HG03571 (cell line): ENCODE measurements around the gene OLFML1.
A peak's percentile ranks its signal among the peaks of the same experiment; 100 is the strongest.

Source experiments
- ATAC-seq: cut with Tn5 transposase; IDR thresholded peaks from one replicate; pipeline ENCODE4 v1.9.1; 2021; ENCODE audit not compliant: unreplicated experiment

OLFML1 gene

DNA sequence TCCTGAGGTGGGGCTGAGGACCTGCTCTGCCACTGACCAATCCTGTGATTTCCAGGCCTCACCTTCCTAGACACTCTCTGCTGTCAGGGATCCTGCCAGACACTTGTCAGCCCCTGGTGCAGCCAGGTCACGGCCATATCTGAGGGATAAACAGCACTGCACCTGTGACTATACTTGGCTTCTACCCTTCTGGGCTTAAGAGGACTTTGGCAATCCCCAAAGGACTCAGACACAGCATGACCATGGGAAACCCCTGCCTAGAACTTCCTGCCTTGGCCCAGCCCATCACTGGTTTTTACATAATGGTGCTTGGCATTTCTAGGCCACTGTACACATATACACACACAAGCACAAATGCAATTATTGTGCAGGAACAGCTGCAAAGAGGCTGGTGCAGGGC, 11.6 kb upstream of the OLFML1 start:
- ATAC-seq, result peak; percentile 85

DNA sequence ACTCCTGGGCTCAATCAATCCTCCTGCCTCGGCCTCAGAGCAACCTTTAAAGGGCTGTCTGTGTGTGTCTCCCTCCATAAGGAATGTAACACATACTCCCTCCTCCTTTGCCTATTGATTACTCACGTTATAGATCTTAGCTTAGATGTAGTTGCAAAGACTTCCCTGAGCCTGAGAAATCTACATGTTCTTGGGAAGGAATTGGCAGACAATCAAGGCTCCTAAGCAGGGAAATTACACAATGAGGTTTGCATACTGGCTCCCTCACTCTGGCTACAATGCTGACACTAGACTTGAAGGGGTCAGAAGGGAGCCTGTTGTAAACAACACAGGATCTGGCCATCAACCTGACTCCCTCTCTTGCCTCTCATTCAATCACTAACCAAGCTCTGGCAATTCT, 5.2 kb upstream of the OLFML1 start:
- ATAC-seq, result no peak

DNA sequence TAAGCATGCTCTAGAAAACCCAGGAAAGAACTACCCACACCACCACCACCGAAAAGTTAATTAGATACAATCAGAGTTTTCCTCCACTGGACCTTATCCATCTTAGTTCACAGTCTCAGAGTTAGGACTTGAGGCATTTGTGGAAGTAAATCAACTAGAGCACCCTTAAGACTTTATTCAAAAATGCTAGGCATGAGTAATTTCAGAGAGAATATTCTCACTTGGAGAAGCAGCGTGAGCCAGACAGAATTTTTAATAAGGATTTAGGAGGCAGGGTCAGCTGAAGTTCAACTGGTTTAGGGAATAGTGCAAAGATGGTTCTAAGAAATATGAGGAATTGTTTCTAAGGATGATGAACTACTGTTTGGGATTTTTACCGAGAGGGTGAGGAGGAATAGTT, 1.2 kb upstream of the OLFML1 start:
- ATAC-seq, result no peak

DNA sequence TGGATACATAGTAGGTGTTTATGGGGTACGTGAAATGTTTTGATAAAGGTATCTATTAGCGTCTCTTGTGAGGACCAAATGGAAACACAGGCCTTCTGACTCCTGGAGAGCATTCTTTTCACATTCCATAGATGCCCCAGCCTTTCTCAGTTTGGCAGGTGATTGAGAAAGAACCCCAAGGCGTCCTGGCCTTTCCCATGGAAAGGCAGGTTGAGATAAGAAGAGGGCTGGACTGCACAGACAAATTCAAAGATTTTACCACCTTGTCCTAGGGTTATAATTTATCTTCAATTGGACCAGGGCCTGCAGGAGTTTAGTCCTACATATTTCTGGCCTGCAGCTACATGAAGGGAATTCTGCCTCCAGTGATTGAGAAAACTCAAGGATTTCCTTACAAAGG, 661 bp upstream of the OLFML1 start:
- no peak for ATAC-seq

DNA sequence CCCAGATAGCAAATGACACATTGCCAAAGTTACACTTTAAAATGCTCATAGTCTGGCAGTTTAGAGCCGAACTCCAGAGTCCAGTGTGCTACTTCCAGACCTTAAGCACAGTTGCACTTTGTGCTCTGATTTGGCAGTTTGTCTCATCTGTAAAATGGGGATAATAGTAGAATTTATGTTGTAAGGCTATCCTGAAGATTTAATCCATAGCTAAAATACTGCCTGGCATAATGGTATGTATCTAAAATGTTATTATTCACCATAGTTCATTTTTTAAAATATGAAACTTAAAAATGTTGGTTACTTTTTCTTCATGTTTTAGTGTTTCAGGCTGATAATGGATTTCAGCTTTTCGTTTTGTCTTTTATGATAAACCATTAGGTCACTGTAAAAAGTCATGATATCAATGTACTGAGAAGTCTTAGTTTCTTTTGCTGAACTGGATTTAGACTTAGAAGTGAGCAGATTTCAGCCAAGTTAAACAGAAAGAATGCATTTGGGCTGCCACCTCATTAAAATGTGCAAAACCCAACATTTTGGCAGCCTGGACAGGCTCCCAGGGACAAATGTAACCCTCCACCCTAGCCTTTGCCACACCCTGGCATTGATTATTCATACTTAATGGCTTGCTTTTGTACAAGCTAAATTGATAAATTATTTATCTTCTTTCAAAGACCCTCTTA, 933 bp downstream of the OLFML1 start:
- no peak for ATAC-seq

DNA sequence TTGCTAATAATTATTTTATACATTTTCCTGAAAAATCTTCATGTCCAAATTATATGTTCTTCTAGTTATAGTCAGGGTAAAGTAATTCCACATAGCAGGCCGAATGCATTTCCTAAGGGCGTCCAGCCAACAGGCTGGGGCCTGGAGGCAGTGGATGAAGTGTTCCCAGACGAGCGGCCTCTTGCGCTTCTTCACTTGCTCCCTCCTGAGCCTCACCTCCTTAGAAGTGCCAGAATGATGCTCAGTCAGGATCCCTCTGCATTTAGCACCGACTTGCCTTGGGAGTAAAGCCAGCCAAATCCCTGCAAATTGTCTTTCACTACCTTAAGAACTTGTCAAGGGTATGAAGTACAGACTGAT, 1.5 kb downstream of the OLFML1 start:
- no peak for ATAC-seq

DNA sequence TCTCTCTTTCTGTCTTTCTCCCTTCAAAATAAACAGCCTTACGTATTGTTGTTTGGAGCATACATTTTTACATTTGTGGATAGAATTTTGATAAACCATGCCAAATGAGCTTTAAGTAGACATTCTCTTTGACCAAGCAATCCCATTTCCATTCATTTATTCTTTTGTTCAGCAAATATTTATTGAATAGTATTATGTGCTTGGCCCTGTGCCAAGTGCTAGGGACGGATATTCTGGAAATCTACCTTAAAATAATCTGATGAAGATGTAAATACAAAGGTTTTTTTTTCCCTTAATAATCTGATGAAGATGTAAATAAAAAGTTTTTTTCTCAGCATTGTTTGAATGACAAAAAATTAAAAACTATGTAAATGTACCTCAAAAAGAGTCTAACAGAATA, 2.1 kb downstream of the OLFML1 start:
- ATAC-seq, result no peak

DNA sequence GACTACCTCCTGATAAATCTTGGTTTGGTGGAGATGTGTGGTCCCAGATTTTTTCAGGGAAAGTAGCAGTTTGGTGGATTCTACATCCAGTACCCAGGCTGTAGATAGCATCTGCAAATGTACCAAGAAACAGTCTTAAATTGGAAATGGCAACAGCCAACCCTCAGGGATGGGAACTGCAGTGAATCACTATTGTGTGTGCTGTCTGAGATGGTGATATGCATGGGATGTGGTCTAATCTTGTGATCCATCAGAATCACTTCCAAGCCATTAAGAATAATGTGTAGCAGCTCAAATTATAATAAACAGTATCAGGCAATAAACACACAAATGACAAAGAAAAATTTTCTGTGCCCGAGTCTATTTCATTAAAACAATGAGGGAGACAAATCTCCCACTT, 3.4 kb downstream of the OLFML1 start:
- ATAC-seq, result no peak

DNA sequence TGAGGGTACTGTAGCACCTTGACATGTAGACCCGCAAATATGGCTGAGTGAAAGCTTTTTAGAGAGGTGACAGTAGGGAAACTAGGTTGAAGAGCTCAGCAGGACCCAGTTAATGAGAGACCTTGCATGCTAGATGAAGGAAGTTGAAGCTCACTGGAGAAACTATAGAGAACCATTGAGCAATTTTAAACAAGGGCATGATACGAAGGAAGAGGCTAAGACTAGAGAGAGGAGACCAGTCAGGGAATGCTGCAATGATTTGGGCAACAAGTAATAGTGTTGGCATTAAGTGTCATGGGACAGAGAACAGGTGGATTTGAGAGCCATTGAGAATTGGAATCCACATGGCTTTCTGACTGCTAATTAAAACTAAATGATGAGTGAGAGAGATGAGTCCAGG, 4.1 kb downstream of the OLFML1 start:
- ATAC-seq, result no peak

DNA sequence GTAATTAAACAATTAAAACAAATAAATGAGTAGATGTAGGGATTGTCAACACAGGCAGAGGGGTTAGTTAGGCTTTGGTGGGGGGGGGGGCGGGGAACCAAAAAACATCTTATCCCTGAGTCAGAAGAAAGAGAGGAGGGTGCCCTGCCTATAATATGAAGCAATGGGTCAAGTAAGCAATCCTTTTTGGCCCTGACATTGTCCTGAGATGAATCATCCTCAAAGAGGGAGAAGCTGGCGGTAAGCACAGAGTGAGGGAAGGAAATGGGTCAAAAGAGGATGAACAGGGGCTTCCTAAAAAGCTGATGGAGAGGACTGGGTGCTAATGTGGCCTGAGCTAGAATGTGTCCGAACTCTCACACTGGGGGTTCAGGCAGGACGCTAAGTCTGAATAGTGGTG, 4.7 kb downstream of the OLFML1 start:
- no peak for ATAC-seq

DNA sequence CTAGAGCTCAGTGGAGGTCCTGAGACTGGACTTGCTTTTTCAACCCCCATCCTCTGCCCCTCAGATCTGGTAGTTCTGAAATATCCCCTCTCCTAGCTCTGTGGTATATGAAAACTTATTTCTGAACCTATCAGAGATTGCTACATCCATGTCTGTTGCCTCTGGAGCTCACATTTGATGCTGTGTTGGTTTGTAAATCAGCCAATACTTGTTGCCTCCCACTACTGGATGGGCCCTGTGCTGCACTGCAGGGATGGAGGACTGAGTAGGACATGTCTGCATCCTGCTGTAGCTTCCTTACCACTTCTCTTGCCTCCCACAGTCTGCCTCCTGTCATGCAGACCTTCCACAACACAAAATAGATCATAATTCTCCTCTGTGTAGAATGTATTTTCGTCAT, 5.2 kb downstream of the OLFML1 start:
- ATAC-seq, result no peak

DNA sequence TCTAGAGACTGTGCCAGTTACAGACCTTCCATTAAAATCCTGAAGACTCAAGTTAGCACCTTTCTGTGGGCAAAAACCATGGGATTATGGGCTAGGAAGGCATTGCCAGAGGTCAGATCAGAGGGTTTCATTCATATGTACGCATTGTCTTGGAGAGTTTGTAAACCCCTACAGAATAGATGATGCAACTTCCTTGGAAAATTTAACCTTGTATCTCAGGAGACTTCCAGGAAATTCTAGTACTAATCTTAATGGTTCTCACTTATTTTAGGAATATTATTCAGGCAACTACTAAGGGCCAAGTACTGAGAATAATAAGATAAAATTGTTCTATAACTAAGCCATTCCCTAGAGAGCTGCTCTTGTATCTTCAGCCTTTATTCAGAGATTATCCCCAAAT, 6.9 kb downstream of the OLFML1 start:
- no peak for ATAC-seq

DNA sequence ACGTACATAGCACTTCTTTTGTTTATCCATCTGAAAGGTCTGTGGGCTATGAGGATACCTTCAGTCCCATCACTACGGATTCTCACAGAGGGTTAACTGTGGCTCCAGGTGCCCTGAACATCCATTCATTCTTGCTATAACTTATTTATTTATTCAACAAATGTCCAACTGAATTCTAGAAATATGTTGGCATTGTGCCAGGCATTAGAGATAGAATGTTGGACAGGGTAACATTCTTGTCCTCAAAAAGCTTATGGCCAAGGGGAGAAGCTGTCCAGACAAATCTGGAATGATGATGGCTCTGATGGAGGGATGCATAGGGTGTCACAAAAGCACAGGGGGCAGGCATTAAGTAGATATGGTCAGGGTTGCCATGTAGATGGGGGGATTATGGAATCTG, 8.4 kb downstream of the OLFML1 start:
- no peak for ATAC-seq

DNA sequence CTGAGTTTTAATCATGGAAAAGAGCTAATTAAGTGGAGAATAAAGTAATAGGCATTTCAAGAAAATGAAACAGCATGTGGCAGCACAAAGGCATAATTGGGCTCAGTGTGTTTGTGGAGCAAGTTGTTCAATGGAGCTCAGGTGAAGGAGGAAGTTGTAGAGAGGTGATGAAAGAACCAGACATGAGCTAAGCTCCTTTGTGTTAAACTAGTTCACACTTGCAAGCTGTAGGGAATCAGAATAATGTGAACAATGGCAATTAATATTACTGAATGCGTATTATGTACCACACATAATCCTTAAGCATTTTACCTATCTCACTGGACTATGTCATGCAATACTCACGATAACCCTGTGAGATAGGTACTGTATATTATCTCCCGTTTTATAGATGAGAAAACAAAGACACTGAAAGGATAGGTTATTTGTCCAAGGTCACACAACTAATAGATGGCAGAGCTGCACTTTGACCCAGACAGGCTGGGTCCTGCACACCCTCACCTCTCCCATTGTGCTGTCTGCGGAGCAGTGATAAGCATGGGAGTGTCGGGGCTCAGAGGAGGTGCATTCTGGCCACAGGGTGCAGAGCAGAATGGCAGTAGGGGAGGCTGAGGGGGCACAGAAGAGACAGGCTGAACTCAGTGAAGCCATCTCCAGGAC, 8.9 kb downstream of the OLFML1 start:
- ATAC-seq, result no peak

DNA sequence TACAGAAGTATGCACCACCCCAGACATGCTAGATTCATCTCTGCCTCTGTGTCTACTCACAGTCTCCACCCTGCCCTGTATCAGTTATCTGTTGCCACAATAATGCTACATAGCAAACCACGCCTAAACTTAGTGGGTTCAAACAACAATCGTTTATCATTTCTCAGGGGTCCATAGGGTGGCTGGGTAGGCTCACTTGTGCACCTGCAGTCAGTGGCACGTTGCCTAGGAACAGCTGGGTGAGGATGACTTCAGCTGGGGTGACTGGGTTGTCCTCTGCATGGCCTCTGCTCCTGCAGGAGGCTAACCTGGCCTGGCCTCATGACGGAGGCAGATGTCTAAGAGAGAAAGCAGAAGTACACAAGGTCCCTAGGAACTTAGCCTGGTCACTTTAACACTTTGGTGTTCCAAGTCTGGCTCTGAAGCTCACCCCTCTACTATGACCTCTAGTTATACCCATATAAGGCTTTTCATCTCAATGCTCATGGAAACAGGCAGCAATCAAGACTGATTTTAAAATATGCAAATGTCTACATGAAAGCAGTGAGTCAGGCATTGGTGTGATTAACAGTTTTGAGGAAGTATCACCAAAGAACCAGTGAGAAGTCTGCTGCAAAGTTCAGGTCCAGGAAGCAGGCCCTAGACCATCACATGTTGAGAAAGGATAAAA, 10.7 kb downstream of the OLFML1 start:
- ATAC-seq, result peak; percentile 92

DNA sequence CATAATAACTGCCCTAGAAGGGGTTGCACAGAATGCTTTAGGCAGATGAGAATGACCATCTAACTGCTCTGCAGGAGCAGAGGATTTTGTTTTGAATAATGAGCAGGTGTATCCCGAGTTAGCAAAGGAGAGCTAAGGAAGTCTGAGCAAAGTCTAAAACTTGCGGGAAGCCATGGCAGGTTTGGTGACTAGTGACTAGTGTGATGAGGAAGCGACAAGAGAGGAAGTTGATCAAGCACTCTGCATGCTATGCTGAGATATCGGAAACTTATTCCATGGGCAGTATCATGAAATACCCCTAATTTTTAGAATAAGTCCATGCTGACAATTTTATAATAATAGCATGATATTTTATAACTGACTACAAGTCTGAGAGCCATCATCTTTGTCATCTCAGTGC, 12.9 kb downstream of the OLFML1 start:
- no peak for ATAC-seq

DNA sequence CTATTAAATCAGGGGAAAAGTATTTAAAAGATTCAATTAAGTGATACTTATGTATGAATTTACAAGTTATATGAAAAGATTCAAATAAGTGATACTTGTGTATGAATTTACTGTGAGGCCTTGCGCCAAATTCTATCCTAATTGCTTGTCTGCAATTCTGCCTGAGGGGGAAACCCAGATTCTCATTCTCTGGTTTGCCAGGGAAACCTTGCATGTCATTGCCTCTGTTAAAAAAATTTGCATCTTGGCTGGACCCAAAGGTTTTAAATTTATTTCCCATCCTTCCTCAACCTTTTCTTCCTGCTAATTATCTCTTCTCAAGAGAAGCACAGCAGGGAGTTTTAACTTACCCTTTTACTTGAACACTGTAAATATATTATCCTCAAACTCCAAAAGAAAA, 13.8 kb downstream of the OLFML1 start:
- ATAC-seq, result no peak

DNA sequence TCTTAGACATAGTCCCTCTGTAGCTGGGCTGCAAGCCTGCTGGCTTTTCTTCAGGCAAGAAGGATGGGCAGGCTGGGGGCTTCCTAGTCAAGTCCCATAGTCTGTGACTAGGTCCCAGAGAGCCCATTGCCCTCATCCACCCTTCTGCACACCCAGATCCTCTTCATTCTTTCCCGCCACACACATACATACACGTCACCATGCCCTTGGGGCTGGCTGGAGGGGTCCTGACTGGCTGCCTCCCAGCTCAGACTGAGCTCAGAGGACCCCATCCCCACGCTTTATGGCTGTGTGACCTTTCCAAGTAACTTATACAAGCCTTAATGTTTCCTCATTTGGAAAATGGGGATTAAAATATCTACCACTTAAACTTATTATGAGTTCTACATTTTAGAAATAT, 14.9 kb downstream of the OLFML1 start:
- no peak for ATAC-seq

DNA sequence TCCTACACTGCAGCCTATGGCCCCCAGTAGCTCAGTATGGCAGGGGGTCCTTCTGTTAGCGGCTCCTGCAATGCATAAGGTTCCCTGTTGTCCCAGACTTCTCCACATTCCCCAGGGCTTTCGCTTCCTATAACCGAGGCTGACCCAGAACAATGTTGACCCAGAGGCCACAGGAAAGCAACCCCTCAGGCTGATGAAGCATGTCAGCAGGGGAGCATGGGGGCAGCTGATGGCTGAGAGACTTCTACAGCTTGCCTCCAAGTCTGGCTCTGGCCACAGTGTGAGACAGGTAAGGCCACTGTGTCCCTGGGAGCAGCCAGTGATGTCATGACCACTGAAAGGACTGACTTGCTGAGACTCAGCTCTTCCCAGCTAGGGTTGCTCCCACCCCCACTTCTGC, 15.9 kb downstream of the OLFML1 start:
- ATAC-seq, result no peak

DNA sequence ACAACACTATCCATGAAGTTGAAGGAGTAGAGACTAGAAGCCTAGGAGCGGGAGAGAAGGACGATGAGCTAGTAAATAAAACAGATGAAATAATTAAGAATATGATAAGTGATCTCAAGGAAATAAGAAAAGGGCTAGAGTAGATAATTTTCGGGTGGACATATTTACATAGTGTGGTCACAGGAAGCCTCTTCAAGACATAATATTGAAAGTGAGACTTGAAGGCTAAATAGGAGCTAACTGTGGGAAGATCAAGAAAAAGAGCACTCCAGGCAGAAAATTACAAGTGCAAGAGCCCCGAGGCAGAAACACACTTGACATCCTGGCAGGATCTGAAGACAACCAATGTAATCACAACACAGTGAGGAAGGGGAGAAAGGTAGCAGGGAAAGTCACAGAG, 16.6 kb downstream of the OLFML1 start:
- ATAC-seq, result no peak

DNA sequence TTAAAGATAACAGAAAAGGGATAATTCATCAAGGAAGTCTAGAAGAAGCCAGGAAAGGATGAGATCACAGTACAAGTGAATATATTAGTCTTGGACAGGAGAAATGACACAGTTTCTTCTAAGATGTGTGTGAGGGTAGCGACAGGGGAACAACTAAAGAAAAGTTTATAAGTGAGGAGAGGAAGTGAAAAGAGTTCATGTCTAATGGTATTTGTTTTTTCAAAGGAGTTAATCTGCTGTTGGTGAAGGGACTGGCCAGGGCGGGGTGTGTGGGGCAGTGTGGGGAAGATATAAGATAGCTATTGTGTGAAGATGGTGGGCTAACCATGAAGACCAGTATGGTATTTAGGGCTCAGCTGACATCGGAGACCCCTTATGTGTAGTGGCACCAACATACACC, 20.9 kb downstream of the OLFML1 start:
- ATAC-seq, result no peak

DNA sequence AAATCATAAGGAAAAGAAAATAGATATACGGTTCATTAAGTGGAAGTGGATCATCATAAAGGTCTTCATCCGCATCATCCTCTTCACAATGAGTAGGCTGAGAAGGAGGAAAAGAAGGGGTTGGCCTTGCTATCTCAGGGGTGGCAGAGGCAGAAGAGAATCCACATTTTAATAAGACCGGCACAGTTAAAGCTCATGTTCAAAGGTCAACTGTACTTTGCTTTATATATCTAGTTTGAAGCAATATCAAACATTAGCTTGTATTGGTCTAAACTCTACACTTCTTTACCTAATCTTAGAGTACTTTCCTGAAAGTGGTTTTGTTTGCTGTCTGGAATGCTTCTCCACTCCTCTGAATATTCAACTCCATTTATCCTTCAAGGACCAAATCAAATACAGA, 22.8 kb downstream of the OLFML1 start:
- no peak for ATAC-seq

DNA sequence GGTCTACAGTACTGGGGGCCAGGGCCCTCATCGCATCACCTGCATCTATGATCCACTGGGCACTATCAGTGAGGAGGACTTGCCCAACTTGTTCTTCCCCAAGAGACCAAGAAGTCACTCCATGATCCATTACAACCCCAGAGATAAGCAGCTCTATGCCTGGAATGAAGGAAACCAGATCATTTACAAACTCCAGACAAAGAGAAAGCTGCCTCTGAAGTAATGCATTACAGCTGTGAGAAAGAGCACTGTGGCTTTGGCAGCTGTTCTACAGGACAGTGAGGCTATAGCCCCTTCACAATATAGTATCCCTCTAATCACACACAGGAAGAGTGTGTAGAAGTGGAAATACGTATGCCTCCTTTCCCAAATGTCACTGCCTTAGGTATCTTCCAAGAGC, 24.7 kb downstream of the OLFML1 start:
- ATAC-seq, result no peak
